Measurements from ENCODE around the gene CEACAM7.

DNA sequence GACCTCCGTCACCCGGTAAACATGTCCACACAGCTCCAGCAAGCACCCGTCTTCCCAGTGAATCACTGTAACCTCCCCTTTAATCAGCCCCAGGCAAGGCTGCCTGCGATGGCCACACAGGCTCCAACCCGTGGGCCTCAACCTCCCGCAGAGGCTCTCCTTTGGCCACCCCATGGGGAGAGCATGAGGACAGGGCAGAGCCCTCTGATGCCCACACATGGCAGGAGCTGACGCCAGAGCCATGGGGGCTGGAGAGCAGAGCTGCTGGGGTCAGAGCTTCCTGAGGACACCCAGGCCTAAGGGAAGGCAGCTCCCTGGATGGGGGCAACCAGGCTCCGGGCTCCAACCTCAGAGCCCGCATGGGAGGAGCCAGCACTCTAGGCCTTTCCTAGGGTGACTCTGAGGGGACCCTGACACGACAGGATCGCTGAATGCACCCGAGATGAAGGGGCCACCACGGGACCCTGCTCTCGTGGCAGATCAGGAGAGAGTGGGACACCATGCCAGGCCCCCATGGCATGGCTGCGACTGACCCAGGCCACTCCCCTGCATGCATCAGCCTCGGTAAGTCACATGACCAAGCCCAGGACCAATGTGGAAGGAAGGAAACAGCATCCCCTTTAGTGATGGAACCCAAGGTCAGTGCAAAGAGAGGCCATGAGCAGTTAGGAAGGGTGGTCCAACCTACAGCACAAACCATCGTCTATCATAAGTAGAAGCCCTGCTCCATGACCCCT is 11.3 kb upstream of the CEACAM7 start:
- TF ChIP-seq CTCF (IDR thresholded peaks at IDR 0.05), result no peak
- no peak for TF ChIP-seq POLR2A (IDR thresholded peaks at IDR 0.05)

Measured in Peyer's patch (tissue), 4 donors.